Adrenal gland (tissue), 12 donors: ENCODE data around the gene MLIP. TPM values are rescaled to one million over a fixed set of nuclear protein-coding genes. Genes with fewer than 3 reads are reported as not detected.

Experiments used
- DNase-seq, 7 donors: peaks; one replicate each; pipeline ENCODE4 v3.0.0-alpha.2; 2019 to 2020
- H3K27ac ChIP-seq, 5 donors: fragments of 200-600 bp; sonication (generic) in 4 of 5; 1 replicate in 3 of 5; 2 replicates in 2 of 5; pipeline versions ENCODE4 v1.5.1 to v1.8.0; 2016 to 2020; ENCODE audit warnings: mild to moderate bottlenecking in 1 of 5
- H3K27me3 ChIP-seq: fragments of 200-600 bp; 2 replicates; pipeline ENCODE4 v1.8.0; 2021
- H3K36me3 ChIP-seq, 2 donors: fragments of 200-600 bp; replicated peaks in 1 of 2; 1 replicate in 1 of 2; 2 replicates in 1 of 2; pipeline versions ENCODE4 v1.5.1 to v1.8.0; 2018 to 2022
- H3K4me1 ChIP-seq, 2 donors: fragments of 200-600 bp; replicated peaks in 1 of 2; 1 replicate in 1 of 2; 2 replicates in 1 of 2; pipeline versions ENCODE4 v1.5.1 to v1.8.0; 2018 to 2021
- H3K4me3 ChIP-seq, 4 donors: fragments of 200-600 bp; sonication (generic) in 3 of 4; one replicate each; pipeline ENCODE4 v1.5.1; 2016 to 2018
- H3K9me3 ChIP-seq, 3 donors: fragments of 200-600 bp; sonication (generic) in 1 of 3; replicated peaks in 1 of 3; 1 replicate in 2 of 3; 2 replicates in 1 of 3; pipeline versions ENCODE4 v1.5.1 to v1.8.0; 2016 to 2021
- CTCF ChIP-seq, 6 experiments: fragments of 450-650 bp in 4 of 6; fragments of 200-600 bp in 2 of 6; sonication (generic) in 1 of 6; IDR thresholded peaks; 1 replicate in 5 of 6; 2 replicates in 1 of 6; pipeline versions ENCODE4 v1.5.1 to v1.8.0; 2016 to 2021; ENCODE audit warnings: antibody characterized with exemption in 6 of 6, mild to moderate bottlenecking in 2 of 6, moderate library complexity in 1 of 6
- POLR2A ChIP-seq, 2 donors: fragments of 450-650 bp; IDR thresholded peaks; one replicate each; pipeline ENCODE4 v1.6.1; 2017; ENCODE audit warnings: antibody characterized with exemption in 2 of 2, mild to moderate bottlenecking in 2 of 2, moderate library complexity in 1 of 2
- WGBS, 4 donors: extraction: QIAGEN DNeasy Blood & Tissue Kit in 2 of 4; methylation state at CpG; one replicate each; pipeline versions ENCODE4 v1.1.5 to v1.1.7; 2013 to 2017; 5-methylcytosine and 5-hydroxymethylcytosine counted together
- intact Hi-C, 2 donors: fragments of 100-400 bp; cut with DNase I; formaldehyde crosslinking; loops; one replicate each; pipeline versions ENCODE4 v1.14.1 to v1.15.0; 2022 to 2023
- polyA plus RNA-seq, 3 donors: library from polyadenylated mRNA; stranded (reverse); fragments of 200-250 nt in 2 of 3; fragments of 350-450 nt in 1 of 3; fragmentation: Illumina TruSeq in 1 of 3; extraction: RNeasy Lipid Tissue Mini Kit (QIAGEN cat#74804) in 1 of 3; gene quantifications; one replicate each; pipeline ENCODE4 v1.2.3, GENCODE V29; 2013 to 2014
- total RNA-seq, 9 donors: library from RNA; depleted of rRNA in 4 of 9; stranded (reverse); fragments of >200 nt in 4 of 9; fragments of 120-200 nt in 1 of 9; fragmentation: NEBNext Ultra II Directional in 1 of 9; extraction: Animal tissue kit (Norgen Biotek cat#: 25700) in 1 of 9; gene quantifications; one replicate each; pipeline versions ENCODE4 v1.1.0 to v1.2.4, GENCODE V29; 2013 to 2023
- donor health status: healthy with polysubstance abuse.
- donor health status: Bipolar disorder and iron deficiency.
- donor health status: DM: yes; HTN: yes; CAD: no.
- donor health status: DM: no; HTN: no; CAD: no.
- donor health status: DM: no; HTN: no; CAD: no.
- donor health status: DM: yes; HTN: yes; CAD: no.

The MLIP gene
- total and polyA plus RNA-seq, 12 donors, result 0.88 to 9.6 (median 5.0) TPM

GRCh38 chr6:54112151-54112650 is 958 bp downstream of the MLIP start:
- no peak overlapping the region for H3K4me3 ChIP-seq
- intact Hi-C loops, result no loop called here
- no peak for DNase-seq
- no peak overlapping the region for H3K27ac ChIP-seq
- 59 to 78% (median 74%) methylated on average over 1 of the region's 1 CpG for WGBS, 4 donors
- H3K4me1 ChIP-seq, result peaks cover 0 to 8% of the 10 kb centered on the region in 2 donors
- H3K9me3 ChIP-seq, result no peaks in the 10 kb centered on the region
- no peaks in the 10 kb centered on the region for H3K27me3 ChIP-seq
- H3K36me3 ChIP-seq, result no peaks in the 10 kb centered on the region
- TF ChIP-seq CTCF (IDR thresholded peaks at IDR 0.05), result no peak
- no peak for TF ChIP-seq POLR2A (IDR thresholded peaks at IDR 0.05)

GRCh38 chr6:54114991-54115390 is 3.7 kb downstream of the MLIP start:
- Histone ChIP-seq H3K4me1 (no peaks in the 10 kb centered on the region), H3K4me3 (no peak overlapping the region), H3K9me3 (no peaks in the 10 kb centered on the region), H3K36me3 (no peaks in the 10 kb centered on the region), H3K27me3 (no peaks in the 10 kb centered on the region), H3K27ac (no peak overlapping the region)
- 87 to 92% (median 90%) methylated on average over 1 of the region's 1 CpG for WGBS, 4 donors
- DNase-seq, result no peak
- intact Hi-C loops, result no loop called here
- TF ChIP-seq CTCF (IDR thresholded peaks at IDR 0.05) (no peak), POLR2A (IDR thresholded peaks at IDR 0.05) (no peak)

GRCh38 chr6:54115966-54116365 is 4.7 kb downstream of the MLIP start:
- no peak overlapping the region for H3K27ac ChIP-seq
- 48 to 77% (median 70%) methylated on average over 1 of the region's 1 CpG for WGBS, 4 donors
- H3K27me3 ChIP-seq, result no peaks in the 10 kb centered on the region
- H3K36me3 ChIP-seq, result no peaks in the 10 kb centered on the region
- TF ChIP-seq POLR2A (IDR thresholded peaks at IDR 0.05), result no peak
- no peak for TF ChIP-seq CTCF (IDR thresholded peaks at IDR 0.05)
- DNase-seq, result no peak
- no peaks in the 10 kb centered on the region for H3K4me1 ChIP-seq
- no peaks in the 10 kb centered on the region for H3K9me3 ChIP-seq
- H3K4me3 ChIP-seq, result no peak overlapping the region
- intact Hi-C loops, result no loop called here

- H3K27ac ChIP-seq, result no peak overlapping the region
- TF ChIP-seq POLR2A (IDR thresholded peaks at IDR 0.05), result no peak
- no peaks in the 10 kb centered on the region for H3K9me3 ChIP-seq
- 90 to 97% (median 96%) methylated on average over 2 of the region's 2 CpGs for WGBS, 4 donors
- no peaks in the 10 kb centered on the region for H3K36me3 ChIP-seq
- H3K27me3 ChIP-seq, result no peaks in the 10 kb centered on the region
- intact Hi-C loops, result no loop called here
- H3K4me1 ChIP-seq, result no peaks in the 10 kb centered on the region
- DNase-seq, result no peak
- H3K4me3 ChIP-seq, result no peak overlapping the region
These were observed 6.9 kb downstream of the MLIP start for GRCh38 chr6:54118117-54118516.

- no peaks in the 10 kb centered on the region for H3K4me1 ChIP-seq
- intact Hi-C loops, result no loop called here
- no peak overlapping the region for H3K4me3 ChIP-seq
- H3K36me3 ChIP-seq, result no peaks in the 10 kb centered on the region
- no peak for TF ChIP-seq CTCF (IDR thresholded peaks at IDR 0.05)
- no peak for TF ChIP-seq POLR2A (IDR thresholded peaks at IDR 0.05)
- H3K27me3 ChIP-seq, result no peaks in the 10 kb centered on the region
- no peak overlapping the region for H3K27ac ChIP-seq
- WGBS, 4 donors, result 68 to 82% (median 77%) methylated on average over 5 of the region's 5 CpGs
- no peaks in the 10 kb centered on the region for H3K9me3 ChIP-seq
- no peak for DNase-seq
These were observed 14.2 kb downstream of the MLIP start for GRCh38 chr6:54125493-54125892.
